NCI-H526 treated with DMSO at 0.1 percent for 48 hours (cell line): ENCODE results near the gene MED7.

Experiments used
- DNase-seq: peaks from one replicate; lab custom pipeline; 2025; lab: John Stamatoyannopoulos, UW

The MED7 gene

DNA sequence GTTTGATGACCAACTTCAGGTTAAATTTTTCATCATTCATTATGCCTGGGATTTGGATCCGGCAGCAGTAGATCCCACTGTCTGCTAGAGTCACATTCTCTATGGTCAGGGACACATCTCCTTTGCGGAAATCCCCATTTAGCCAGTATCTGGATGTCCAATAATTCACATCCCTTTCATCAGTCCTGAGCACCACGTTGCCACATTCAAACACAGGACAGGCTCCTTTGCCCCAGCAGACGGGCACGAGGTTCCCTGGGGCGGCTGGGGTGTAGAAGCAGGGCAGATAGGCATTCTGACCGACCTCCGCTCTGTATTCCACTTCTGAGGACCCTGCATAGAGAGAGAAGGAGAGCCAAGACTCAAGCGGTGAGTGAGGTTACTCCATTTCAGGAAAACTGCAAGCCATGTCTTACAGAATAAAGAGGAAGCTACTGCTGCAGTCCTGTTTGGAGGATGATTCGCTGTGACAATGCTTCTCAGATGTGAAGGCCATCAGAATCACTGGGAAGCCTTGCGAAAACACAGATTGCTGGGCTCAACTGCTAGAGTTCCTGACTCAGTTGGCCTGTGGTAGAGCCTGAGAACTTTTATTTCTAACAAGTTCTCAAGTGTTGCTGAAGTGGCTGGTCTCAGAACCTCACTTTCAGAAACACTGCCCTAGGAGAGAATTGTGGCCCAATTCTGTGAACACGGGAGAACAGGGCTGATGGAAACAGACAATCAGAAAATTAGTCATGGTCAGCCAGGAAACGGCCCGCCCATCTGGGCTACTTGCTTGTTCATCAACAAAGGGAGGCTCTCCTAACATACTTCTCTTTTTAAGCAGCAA lies 35.8 kb downstream of the MED7 start:
- DNase-seq, result no peak

DNA sequence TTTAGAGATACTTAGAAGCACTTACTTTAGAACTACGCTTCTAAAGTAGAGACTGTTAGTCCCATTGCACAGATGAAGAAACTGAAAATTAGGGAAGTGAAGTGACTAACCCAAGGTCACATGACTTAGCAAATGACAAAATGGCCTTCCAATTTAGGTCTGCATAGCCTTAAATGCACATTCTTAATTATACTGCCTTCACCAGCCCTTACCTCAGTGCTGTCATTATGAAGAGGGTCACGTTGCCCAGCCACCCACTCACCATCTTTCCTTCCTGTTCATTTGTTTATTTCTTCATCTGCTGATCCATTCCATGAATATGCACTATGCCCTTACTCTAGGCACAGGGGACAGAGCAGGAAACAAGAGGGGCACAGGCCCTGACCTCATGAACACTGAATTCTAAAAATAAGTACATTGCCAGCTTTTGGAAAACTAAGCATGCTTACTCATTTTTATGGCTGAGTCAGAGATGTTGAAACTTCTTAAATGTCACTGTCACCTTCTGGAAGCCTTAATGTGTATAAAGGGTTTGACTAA lies 42.5 kb downstream of the MED7 start:
- DNase-seq, result no peak

DNA sequence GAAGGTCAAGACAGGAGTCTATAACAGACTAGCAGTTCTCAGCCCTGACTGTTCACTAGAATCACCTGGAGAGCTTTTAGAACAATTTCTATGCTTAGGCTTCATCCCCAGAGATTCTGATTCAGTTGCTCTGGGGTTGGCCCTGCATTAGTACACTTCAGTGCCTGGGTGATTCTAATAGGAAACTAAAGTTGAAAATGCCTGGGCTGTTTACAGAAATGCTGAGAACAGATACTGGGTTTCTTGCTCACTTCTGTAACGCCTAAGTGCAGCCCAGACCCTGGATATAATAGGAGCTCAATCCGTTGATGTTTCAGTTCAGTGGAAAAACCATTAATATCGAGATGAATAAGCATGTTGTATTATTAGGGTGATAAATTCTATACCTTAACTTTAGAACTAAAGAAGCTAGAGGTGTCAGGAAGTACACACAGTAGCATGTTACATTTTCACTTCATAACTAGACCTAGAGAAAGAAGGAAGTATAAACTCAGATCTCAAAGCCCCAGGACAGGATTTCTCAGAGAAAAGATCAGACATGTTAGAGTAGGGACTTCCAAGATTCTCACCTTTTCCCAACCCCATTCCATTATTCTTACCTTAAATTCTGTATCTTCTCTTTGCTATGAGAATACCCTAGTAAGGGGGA lies 54.2 kb downstream of the MED7 start:
- DNase-seq, result no peak
